ENCODE results near the gene CCDC92B. TPM values are rescaled to one million over a fixed set of nuclear protein-coding genes. Genes with fewer than 3 reads are reported as not detected.

Gene CCDC92B
- total RNA-seq, 1 experiment from 2014 or later: 15.2 TPM

GRCh38 chr17:2721603-2722002 is 27.8 kb downstream of the CCDC92B start:
- ChIA-PET CTCF (interaction anchor here (0.5 to 1.5 kb wide), 11 partner anchors 12 to 336 kb away, joined by 3 to 8 read pairs (median 3); no protein-coding TSS in a partner anchor), POLR2A (interaction anchor here (0.5 to 1.4 kb wide), 2 partner anchors 29 to 37 kb away, joined by 3 read pairs; no protein-coding TSS in a partner anchor)
- peaks cover 8% of the 10 kb centered on the region for H3K27me3 Mint-ChIP-seq (ENCODE audit: low read depth)
- no peaks in the 10 kb centered on the region for H3K9me3 Mint-ChIP-seq
- peaks cover 4% of the 10 kb centered on the region for H3K36me3 Mint-ChIP-seq
- no peak for DNase-seq (ENCODE audit: low spot score)
- H3K4me1 Mint-ChIP-seq: peaks cover 30% of the 10 kb centered on the region
- no peak overlapping the region for H3K4me3 Mint-ChIP-seq
- ATAC-seq: no peak
- H3K27ac Mint-ChIP-seq: no peak overlapping the region
- TF ChIP-seq ELF4 (CRISPR knock-in tag; IDR thresholded peaks at IDR 0.05; ENCODE audit: low read depth): no peak
- TF ChIP-seq ZNF671 (CRISPR knock-in tag; IDR thresholded peaks at IDR 0.05): no peak
- TF ChIP-seq USF1 (CRISPR knock-in tag; IDR thresholded peaks at IDR 0.05): no peak
- no peak for TF ChIP-seq IRF2 (CRISPR knock-in tag; IDR thresholded peaks at IDR 0.05; ENCODE audit: borderline replicate concordance, low read depth)
- TF ChIP-seq SMAD4 (CRISPR knock-in tag; IDR thresholded peaks at IDR 0.05): no peak
- TF ChIP-seq, protein P1, sequence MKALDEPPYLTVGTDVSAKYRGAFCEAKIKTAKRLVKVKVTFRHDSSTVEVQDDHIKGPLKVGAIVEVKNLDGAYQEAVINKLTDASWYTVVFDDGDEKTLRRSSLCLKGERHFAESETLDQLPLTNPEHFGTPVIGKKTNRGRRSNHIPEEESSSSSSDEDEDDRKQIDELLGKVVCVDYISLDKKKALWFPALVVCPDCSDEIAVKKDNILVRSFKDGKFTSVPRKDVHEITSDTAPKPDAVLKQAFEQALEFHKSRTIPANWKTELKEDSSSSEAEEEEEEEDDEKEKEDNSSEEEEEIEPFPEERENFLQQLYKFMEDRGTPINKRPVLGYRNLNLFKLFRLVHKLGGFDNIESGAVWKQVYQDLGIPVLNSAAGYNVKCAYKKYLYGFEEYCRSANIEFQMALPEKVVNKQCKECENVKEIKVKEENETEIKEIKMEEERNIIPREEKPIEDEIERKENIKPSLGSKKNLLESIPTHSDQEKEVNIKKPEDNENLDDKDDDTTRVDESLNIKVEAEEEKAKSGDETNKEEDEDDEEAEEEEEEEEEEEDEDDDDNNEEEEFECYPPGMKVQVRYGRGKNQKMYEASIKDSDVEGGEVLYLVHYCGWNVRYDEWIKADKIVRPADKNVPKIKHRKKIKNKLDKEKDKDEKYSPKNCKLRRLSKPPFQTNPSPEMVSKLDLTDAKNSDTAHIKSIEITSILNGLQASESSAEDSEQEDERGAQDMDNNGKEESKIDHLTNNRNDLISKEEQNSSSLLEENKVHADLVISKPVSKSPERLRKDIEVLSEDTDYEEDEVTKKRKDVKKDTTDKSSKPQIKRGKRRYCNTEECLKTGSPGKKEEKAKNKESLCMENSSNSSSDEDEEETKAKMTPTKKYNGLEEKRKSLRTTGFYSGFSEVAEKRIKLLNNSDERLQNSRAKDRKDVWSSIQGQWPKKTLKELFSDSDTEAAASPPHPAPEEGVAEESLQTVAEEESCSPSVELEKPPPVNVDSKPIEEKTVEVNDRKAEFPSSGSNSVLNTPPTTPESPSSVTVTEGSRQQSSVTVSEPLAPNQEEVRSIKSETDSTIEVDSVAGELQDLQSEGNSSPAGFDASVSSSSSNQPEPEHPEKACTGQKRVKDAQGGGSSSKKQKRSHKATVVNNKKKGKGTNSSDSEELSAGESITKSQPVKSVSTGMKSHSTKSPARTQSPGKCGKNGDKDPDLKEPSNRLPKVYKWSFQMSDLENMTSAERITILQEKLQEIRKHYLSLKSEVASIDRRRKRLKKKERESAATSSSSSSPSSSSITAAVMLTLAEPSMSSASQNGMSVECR (CRISPR knock-in tag; IDR thresholded peaks at IDR 0.05; ENCODE audit: borderline replicate concordance): no peak
- TF ChIP-seq TP53 (CRISPR knock-in tag; IDR thresholded peaks at IDR 0.05): no peak

DNA sequence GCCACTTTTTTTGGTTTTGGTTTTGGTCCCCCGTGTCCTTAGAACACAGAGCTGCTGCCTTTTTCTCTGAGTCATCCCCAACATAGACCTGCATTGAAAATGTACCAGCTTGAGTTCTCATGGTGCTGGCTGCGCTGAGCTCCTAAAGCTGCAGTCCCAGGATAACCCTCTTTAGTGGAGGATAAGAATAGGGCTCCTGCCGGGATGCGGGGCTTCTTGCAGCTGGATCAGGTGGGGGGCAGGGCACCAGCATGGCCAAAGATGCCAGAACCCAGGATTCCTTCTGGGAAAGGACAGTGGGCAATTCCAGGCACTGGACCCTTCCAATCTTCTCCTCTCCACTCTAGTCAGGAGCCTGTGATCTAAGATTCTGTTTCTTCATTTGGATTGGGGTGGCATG is 29.6 kb downstream of the CCDC92B start:
- POLR2A ChIA-PET: interaction anchor here (0.6 to 0.7 kb wide), 2 partner anchors 154 to 329 kb away, joined by 3 read pairs; no protein-coding TSS in a partner anchor
- TF ChIP-seq PRDM15 (CRISPR knock-in tag; IDR thresholded peaks at IDR 0.05) (no peak), E2F5 (CRISPR knock-in tag; IDR thresholded peaks at IDR 0.05) (no peak), ETV6 (CRISPR knock-in tag; IDR thresholded peaks at IDR 0.05) (no peak), ZBTB21 (CRISPR knock-in tag; IDR thresholded peaks at IDR 0.05; ENCODE audit: borderline replicate concordance) (no peak), TP53 (CRISPR knock-in tag; IDR thresholded peaks at IDR 0.05) (no peak), USF2 (CRISPR knock-in tag; IDR thresholded peaks at IDR 0.05) (no peak), FOXJ3 (CRISPR knock-in tag; IDR thresholded peaks at IDR 0.05; ENCODE audit: borderline replicate concordance) (no peak), TCF7 (CRISPR knock-in tag; IDR thresholded peaks at IDR 0.05; ENCODE audit: low read depth) (no peak), SOX15 (CRISPR knock-in tag; IDR thresholded peaks at IDR 0.05) (no peak)
- Mint-ChIP-seq H3K27me3 (ENCODE audit: low read depth) (no peaks in the 10 kb centered on the region), H3K4me3 (no peak overlapping the region), H3K27ac (no peak overlapping the region), H3K9me3 (no peaks in the 10 kb centered on the region), H3K4me1 (peaks cover 25% of the 10 kb centered on the region), H3K36me3 (no peaks in the 10 kb centered on the region)
- no peak for DNase-seq (ENCODE audit: low spot score)
- ATAC-seq: no peak
- CTCF ChIA-PET: interaction anchor here (0.5 to 1.0 kb wide), 2 partner anchors 33 to 924 kb away, joined by 3 to 5 read pairs; no protein-coding TSS in a partner anchor

Measured in WTC11 (cell line).